HG03439 (cell line): ENCODE measurements around the gene KDM4B.
"Not testable (repeated sequence)": the region's sequence is repeated elsewhere in the genome, so short reads cannot be mapped to it uniquely, and the experiment has no call there.

Experiments
- ATAC-seq: cut with Tn5 transposase; IDR thresholded peaks from one replicate; pipeline ENCODE4 v1.9.1; 2021; ENCODE audit warnings: mild to moderate bottlenecking, moderate library complexity; ENCODE audit not compliant: unreplicated experiment

Gene KDM4B

DNA sequence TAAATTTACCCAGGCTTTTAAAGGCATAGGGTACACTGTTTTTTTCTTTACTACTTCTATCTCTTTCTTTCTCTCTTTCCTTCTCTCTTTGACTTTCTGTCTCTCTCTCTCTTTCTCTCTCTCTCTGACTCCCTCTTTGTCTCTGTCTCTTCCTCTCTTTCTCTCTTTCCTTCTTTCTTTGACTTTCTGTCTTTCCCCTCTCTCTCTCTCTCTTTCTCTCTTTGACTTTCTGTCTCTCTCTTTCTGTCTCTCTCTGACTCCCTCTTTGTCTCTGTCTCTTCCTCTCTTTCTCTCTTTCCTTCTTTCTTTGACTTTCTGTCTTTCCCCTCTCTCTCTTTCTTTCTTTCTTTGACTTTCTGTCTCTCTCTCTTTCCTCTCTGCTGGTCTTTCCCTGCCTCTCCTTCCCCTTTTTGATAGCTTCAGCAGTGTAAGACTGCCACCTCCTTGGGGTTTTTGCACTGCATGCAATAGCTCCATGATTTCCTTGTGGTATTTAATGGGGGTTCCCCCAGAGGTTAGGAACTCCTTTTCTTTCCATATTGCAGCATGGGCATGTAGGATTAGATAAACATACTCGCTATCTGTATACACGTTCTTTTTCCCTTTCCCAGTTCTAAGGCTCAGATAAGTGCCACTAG, 191.4 kb downstream of the KDM4B start:
- ATAC-seq, result not testable (repeated sequence)

DNA sequence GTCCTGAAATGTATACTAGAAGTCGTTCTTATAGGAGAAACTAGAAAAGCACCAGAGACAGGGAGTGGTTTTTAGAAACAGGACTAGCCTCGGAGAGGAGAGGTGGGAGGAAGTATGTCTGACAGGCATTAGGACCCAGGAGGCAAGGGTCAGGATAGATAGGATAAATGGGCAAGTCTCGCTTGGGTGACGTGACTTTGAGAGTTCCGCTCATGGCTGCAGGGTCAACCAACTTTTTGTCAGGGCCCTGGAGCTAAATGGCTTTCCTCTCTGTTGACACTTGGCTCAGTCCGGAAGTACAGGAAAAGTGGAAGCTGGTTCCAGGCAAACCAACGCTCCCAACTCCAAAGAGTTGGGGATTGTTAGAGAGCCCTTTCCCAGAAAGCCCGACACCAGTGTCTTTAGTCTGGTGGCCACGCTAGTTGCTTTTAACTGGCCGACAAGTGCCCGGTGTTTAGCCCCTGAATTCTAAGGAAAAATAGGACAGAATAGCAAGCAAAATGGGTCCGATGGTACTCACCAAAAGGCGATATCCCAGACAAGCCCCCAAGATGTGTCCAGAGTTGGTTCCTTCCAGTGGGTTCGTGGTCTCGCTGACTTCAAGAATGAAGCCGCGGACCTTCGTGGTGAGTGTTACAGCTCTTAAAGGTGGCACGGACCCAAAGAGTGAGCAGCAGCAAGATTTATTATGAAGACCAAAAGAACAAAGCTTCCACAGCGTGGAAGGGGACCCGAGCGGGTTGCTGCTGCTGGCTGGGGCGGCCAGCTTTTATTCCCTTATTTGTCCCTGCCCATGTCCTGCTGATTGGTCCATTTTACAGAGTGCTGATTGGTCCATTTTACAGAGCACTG, 196.2 kb downstream of the KDM4B start:
- not testable (repeated sequence) for ATAC-seq

DNA sequence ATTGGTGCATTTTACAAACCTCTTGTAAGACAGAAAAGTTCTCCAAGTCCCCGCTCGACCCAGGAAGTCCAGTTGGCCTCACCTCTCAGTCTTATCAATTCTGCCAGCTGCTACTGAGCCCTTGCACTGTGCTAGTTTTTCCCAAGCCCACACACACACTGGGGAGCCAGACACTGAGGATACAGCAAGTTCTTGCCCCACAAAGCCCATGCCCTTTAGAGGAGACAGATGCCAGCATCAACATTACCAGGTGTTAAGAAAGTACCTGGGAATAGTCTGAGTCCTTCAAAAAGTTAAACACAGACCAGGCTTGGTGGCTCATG, 196.7 kb downstream of the KDM4B start:
- ATAC-seq, result no peak

DNA sequence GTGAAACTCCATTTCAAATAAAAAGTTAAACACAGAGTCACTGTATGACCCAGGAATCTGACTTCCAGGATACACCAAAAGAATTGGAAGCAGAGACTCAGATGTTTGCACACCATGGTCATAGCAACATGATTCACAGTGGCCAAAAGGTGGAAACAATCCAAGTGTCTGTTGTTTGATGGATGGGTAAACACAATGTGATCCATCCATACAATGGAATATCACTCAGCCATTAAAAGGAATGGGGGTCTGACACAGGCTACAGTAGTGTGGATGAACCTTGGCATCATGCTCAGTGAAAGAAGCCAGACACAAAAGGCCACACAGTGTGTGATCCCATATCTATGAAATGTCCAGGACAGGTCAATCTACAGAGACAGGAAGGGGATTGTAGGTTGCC, 197.3 kb downstream of the KDM4B start:
- no peak for ATAC-seq

DNA sequence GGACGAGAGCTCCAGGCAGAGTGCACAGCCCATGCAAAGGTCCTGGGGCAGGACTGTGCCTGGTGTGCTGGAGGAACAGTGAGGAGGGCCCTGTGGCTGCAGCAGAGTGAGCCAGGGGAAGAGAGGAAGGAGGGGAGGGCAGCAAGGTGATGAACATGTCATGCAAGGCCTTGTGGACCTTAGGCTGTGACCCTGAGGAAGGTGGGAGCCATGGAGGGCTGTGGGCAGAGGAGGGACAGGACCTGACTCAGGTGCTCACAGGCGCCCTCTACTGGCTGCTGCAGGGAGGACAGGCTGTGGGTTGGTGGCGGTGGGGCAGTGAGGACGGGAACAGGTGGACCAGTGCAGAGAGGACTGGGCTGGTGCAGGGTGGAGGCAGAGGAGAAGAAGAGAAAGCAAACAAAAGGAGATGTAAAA, 201.4 kb downstream of the KDM4B start:
- ATAC-seq, result no peak

DNA sequence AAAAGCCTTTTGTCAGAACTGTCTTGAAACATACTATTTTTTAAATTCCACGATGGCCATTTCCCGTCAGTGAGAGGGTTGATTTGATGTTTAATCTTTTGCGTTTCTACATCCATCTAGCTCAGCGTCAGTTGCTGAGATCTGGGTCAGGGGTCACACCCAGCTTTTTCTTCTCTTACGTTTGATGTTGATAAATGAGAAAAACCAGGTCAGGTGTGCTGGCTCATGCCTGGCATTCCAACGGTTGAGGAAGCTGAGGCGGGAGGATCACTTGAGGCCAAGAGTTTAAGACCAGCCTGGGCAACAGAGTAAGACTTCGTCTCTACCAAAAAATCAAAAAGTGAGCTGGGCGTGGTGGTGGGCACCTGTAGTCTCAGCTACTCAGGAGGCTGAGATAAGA, 202.8 kb downstream of the KDM4B start:
- ATAC-seq, result no peak

DNA sequence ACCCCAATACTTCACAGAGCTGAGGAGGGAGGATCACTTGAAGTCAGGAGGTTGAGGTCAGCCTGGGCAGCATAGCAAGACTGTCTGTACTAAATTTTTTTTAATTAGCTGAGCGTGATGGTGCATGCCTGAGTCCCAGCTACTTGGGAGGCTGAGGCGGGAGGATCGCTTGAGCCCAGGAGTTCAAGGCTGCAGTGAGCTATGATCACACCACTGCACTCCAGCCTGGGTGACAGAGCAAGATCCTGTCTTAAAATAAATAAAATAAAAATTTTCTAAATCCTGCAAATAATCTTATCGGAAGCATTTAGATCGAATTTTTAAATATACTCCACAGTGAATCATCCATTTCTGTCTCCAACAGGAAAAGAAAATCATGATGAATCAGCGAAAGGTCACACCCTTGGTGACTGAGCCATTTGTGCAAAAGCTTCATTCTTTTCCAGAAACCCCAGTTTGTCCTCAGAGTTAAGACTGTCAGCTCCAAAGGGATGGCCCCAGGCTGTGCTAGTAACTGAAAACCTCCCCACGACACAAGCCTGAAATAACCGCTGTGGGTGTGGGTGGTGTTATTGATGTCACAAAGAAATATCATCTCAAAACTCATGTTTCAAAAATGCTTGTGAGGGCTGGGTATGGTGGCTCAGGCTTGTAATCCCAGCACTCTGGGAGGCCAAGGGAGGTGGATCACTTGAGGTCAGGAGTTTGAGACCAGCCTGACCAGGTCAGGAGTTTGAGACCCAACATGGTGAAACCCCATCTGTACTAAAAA, 204.1 kb downstream of the KDM4B start:
- no peak for ATAC-seq

DNA sequence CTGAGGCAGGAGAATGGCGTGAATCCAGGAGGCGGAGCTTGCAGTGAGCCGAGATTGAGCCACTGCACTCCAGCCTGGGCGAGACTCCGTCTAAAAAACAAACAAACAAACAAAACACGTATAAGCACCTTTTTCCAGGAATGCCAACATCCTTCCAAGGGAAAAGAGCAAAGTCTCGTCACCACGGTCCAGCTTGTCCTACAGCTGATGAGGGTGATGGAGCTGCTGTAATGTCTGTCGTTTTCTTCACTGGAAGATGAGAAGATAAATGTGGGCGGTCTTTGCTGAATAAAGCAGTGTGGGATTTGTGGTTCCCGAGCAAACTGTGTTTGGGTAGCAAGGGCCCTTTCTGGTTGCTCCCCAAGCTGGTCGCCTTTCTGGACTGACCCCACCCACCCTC, 205.1 kb downstream of the KDM4B start:
- ATAC-seq, result no peak

DNA sequence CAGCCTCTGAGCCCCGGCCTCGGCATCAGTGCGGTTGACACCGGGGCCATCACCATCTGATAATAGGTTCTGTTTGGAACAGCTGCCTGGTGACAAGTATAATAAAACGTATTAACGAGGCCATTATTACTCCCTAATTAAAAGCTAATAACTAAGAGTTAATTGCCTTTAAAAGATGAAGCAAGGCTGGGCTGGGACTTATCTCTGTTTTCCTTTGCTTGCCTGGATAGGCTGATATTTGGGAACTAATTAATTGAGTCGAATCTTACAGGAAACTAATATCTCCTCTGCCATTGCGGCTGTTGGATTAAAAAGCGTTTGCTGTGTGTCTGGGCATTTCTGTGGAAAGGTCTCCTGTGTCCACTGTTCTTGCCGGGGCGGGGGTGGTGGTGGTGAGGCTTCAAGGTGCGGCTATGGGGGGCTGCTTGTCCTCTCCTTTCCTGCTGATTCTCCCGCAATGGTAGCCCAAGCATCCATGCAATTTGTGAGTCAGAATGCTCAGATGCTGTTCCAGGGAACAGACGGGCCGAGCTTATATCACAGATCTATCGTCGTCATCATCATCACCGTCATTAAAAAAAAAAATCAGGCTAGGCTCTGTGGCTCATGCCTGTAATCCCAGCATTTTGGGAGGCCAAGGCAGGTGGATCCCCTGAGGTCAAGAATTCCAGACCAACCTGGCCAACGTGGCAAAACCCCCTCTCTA, 209.0 kb downstream of the KDM4B start:
- no peak for ATAC-seq

DNA sequence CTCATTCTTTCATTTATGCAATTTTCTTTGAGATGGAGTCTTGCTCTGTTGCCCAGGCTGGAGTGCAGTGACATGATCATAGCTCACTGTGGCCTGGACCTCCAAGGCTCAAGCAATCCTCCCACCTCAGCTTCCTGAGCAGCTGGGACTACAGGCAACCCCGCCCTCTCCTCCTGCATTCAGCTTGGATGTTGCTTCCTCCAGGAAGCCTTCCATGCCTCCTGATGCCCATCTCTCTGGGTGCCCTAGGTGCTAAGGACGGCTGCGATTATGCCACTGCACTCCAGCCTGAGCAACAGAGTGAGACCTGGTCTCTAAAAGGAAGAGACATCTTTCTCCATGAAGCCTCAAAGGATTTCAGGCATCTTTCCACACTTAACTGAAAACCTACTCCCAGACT, 209.9 kb downstream of the KDM4B start:
- ATAC-seq, result no peak

DNA sequence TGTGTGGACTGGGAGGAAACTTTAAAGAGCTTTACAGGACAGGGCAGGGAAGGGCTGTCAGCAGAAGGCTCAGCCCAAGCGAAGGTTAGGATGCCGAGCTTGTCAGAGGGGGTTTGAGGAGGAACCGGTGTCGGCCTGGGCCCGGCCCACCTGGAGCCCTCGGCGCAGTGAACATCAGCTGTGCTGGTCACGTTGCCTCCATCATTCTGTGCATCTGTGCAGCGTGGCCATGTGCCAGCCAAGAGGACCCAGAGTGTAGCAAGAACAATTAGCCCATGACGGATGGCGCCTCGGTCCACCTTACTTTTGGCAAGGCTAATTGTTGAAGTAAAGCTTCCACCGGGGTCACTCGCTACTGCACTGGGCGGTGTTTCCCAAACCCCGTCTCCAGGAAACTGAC, 210.3 kb downstream of the KDM4B start:
- no peak for ATAC-seq

DNA sequence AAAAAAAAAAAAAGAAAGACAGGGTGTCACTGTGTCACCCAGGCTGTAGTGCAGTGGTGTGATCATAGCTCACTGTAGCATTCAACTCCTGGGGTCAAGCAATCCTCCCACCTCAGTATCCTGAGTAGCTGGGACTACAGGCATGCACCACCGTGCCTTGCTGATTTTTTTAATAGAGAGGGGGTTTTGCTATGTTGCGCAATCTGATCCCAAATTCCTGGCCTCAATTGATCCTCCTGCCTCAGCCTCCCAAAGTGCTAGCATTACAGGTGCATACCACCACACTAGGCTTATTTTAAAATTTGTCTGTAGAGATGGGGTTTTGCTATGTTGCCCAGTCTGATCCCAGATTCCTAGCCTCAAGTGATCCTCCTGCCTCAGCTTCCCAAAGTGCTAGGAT, 212.4 kb downstream of the KDM4B start:
- no peak for ATAC-seq

DNA sequence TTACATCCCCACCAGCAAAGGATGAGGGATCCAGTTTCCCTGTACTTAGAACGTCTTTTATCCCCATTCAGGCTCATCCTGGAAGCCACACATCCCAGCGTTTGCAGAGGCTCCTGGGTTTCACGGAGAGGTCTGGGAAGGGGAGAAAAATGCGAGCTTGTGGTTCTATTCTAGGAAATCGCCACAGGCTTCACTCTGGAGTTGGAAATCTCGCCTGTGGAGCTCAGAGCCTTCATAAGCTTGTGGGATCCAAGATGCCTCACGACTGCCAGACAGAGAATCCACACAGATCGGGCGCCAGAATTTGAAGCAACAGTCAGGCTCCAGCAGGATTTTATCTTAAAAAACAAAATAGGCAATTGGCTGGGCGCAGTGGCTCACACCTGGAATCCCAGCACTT, 213.8 kb downstream of the KDM4B start:
- ATAC-seq, result no peak

DNA sequence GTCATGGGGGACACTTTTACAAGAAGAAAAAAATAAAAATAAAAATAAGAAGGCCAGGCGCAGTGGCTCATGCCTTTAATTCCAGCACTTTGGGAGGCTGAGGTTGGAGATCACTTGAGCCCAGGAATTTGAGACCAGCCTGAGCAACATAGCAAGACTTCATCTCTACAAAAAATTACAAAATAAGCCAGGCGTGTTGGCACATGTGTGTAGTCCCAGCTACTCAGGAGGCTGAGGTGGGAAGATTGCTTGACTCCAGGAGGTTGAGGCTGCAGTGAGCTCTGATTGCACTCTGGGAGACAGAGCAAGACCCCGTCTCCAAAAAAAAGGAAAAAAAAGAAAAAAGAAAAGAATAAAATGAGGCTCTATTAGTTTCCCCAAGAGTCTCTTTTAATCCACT, 214.7 kb downstream of the KDM4B start:
- ATAC-seq, result no peak

DNA sequence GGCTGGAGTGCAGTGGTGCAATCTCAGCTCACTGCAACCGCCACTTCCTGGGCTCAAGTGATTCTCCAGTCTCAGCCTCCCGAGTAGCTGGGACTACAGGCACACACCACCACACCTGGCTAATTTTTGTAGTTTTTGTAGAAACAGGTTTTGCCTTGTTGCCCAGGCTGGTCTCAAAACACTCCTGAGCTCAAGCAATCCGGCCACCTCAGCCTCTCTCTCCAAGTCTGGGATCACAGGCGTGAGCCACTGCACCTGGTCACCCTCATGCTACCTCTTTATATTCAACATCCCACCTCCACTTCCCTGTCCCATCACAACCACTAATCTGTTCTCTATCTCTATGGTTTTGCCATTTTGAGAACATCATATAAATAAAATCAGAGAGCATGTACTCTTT, 216.0 kb downstream of the KDM4B start:
- no peak for ATAC-seq

DNA sequence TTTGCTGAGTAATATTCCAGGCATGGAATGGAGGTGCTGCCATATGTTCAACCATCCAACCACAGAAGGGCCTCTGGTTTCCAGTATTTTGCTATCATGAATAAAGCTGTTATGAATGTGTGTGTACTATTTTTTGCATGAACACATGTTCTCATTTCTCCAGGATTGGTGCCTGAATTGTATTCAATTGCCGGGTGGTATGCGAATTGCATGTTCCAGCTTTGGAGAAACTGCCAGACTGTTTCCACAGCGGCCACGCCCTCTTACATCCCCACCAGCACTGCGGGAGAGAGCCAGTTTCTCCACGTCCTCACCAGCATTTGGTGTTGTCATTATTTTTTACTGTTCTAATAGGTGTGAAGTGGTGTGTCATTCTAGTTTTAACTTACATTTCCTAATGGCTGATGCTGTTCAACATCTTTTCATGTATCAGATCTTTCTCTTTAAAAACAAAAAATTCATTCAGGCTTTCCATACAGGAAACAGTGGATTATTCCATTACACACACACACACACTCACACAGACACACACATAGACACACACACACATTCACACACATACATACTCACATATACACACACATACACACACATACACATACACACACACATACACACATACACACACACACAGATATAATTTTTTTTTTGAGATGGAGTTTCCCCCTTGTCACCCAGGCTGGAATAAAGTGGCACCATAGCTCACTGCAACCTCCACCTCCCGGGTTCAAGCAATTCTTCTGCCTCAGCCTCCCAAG, 217.6 kb downstream of the KDM4B start:
- no peak for ATAC-seq

DNA sequence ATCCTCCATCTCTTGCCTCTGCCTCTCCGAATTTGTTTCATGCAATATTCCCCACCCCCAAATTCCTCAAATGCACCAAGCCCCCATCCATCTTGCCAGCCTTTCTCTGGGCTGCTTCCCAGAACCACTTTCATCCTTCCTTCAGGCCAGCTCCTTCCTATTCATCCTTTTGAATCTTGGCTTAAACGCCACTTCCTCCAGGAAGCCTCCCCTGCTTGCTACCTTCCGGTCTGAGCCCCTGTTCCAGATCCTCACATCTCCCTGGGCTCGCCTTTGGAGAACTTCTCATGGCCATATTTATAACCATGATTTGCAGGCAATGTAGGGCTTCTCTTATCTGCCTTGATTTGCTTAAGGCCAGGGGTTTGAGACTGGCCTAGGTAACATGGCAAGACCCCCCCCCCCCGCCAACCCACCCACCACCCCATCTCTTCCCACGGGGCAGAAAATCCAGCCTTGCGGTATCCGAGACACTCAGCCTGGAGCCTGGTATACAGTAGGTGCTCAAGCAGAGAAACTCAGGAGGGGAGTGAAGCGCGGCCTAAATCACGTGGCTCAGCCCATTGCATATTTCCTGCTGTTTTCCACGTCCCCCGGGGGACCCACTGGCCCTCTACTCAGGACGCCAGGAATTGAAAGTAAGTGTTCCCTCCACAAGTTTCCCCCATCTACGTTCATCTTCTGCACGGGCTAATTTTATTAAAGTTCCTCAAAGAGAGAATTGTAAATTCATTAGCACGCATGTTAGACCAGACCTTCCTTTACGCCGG, 219.8 kb downstream of the KDM4B start:
- no peak for ATAC-seq

DNA sequence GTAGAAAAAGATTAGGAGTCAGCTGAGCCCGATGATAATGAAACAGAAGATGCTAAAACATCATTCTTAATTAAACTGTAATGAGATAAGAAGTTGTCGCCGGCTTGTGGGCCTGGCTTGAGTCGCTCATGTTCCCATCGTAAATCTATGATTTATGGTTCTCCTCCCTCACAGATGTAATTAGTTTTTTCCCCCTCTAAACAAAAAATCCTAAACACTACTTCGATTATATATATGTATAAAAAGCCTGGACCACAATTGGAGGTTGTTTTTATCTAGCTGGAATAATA, 220.3 kb downstream of the KDM4B start:
- no peak for ATAC-seq

DNA sequence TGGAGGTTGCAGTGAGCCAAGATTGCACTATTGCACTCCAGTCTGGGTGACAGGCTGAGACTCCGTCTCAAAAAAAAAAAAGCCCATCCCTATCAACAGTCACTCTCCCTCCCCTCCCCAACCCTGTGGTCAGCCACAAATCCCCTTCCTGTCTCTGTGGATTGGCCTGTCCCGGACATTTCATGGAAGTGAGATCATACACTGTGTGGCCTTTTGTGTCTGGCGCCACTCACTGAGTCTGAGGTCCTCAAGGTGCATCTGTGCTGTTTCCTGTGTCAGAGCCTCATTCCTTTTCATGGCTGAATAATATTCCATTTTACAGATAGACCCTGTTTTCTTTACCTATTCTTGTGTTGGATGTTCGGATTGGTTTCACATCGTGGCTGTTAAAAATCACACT, 222.2 kb downstream of the KDM4B start:
- ATAC-seq, result no peak

DNA sequence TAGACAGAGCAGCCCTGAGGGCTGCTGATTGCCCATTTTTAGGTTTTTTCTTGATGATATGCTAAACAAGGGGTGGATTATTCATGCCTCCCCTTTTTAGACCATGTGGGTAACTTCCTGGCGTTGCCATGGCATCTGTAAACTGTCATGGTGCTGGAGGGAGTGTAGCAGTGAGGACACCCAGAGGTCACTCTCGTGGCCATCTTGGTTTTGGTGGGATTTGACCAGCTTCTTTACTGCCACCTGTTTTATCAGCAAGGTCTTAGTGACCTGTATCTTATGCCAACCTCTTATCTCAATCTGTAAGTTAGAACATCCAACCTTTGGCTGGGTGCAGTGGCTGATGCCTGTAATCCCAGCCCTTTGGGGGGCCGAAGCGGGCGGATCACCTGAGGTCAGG, 223.7 kb downstream of the KDM4B start:
- no peak for ATAC-seq
